Spleen (tissue), 7 donors: ENCODE data around the gene PCMT1.

Experiments used
- POLR2A ChIP-seq, 3 donors: fragments of 450-650 bp; IDR thresholded peaks; one replicate each; pipeline ENCODE4 v1.5.1; 2017; ENCODE audit warnings: antibody characterized with exemption in 3 of 3, mild to moderate bottlenecking in 1 of 3
- POLR2AphosphoS5 ChIP-seq, 3 donors: sonication (generic); formaldehyde crosslinking; IDR thresholded peaks; one replicate each; pipeline ENCODE4 v1.5.1; 2017; ENCODE audit warnings: antibody characterized with exemption in 3 of 3
- TF ChIP-seq, protein P1 (sequence below), 11 experiments: fragments of 200-600 bp in 7 of 11; fragments of 450-650 bp in 4 of 11; sonication (generic) in 4 of 11; IDR thresholded peaks in 8 of 11; conservative IDR thresholded peaks in 3 of 11; 1 replicate in 7 of 11; 2 replicates in 4 of 11; pipeline versions ENCODE4 v1.4.0 to v1.8.0; 2016 to 2021; ENCODE audit warnings: antibody characterized with exemption in 11 of 11, inconsistent platforms in 4 of 11, mild to moderate bottlenecking in 1 of 11
- donor health status: DM: no; HTN: no; CAD: no; lungs with moderate emphysema.
- donor health status: DM: no; HTN: no; CAD: no.
- donor health status: DM: no; HTN: no; CAD: no.

DNA sequence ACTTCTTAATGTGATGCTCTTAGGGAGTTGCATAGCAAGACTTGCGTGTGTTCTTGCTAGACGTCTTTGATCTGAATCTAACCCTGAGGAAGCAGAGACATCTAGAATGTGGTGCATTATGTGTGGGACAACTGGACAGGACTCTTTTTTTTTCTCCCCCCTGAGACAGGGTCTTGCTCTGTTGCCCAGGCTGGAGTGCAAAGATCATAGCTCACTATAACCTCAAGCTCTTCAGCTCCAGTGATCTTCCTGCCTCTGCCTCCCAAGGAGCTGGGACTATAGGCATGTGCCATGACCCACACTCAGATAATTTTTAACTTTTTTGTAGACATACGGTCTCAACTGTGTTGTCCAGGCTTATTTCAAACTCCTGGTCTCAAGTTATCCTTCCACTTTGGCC is 34.0 kb downstream of the PCMT1 start:
- TF ChIP-seq, protein P1, sequence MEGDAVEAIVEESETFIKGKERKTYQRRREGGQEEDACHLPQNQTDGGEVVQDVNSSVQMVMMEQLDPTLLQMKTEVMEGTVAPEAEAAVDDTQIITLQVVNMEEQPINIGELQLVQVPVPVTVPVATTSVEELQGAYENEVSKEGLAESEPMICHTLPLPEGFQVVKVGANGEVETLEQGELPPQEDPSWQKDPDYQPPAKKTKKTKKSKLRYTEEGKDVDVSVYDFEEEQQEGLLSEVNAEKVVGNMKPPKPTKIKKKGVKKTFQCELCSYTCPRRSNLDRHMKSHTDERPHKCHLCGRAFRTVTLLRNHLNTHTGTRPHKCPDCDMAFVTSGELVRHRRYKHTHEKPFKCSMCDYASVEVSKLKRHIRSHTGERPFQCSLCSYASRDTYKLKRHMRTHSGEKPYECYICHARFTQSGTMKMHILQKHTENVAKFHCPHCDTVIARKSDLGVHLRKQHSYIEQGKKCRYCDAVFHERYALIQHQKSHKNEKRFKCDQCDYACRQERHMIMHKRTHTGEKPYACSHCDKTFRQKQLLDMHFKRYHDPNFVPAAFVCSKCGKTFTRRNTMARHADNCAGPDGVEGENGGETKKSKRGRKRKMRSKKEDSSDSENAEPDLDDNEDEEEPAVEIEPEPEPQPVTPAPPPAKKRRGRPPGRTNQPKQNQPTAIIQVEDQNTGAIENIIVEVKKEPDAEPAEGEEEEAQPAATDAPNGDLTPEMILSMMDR (IDR thresholded peaks at IDR 0.05 in 8 of 11, conservative IDR thresholded peaks at IDR 0.05 in 3 of 11): no peak
- no peak for TF ChIP-seq POLR2AphosphoS5 (IDR thresholded peaks at IDR 0.05)
- TF ChIP-seq POLR2A (IDR thresholded peaks at IDR 0.05): no peak
